NCI-H2107 (cell line): Measurements from ENCODE around the gene TPGS1.

Experiments
- DNase-seq: peaks from one replicate; lab custom pipeline; 2025; lab: John Stamatoyannopoulos, UW

TPGS1 gene

GRCh38 chr19:540867-541637, 33.8 kb downstream of the TPGS1 start:
- no peak for DNase-seq

- no peak for DNase-seq
Measured at GRCh38 chr19:541699-542098, 34.4 kb downstream of the TPGS1 start.

GRCh38 chr19:542173-542866, 35.0 kb downstream of the TPGS1 start:
- DNase-seq: no peak

GRCh38 chr19:543910-544608, 36.8 kb downstream of the TPGS1 start, which contains the start of gene GZMM:
GZMM (plus strand) TSS chr19:544053; CDS start chr19:544072, 19 bp downstream.
- no peak for DNase-seq

GRCh38 chr19:547117-547516, 39.8 kb downstream of the TPGS1 start:
- DNase-seq: no peak

- DNase-seq: no peak
Measured at GRCh38 chr19:547836-548720, 40.8 kb downstream of the TPGS1 start.

- DNase-seq: no peak
Measured at GRCh38 chr19:548886-549830, 41.9 kb downstream of the TPGS1 start.

- no peak for DNase-seq
Measured at GRCh38 chr19:554817-555216, 47.5 kb downstream of the TPGS1 start.

- DNase-seq: no peak
Measured at GRCh38 chr19:555474-555808, 48.1 kb downstream of the TPGS1 start.

- DNase-seq: no peak
Measured at GRCh38 chr19:556611-557382, 49.5 kb downstream of the TPGS1 start.

- DNase-seq: no peak
Measured at GRCh38 chr19:558770-559439, 51.6 kb downstream of the TPGS1 start.

GRCh38 chr19:560121-560520, 52.8 kb downstream of the TPGS1 start:
- DNase-seq: no peak

GRCh38 chr19:566403-566802, 59.1 kb downstream of the TPGS1 start:
- DNase-seq: no peak

GRCh38 chr19:566844-567243, 59.5 kb downstream of the TPGS1 start:
- no peak for DNase-seq

- DNase-seq: no peak
Measured at GRCh38 chr19:567296-567900, 60.1 kb downstream of the TPGS1 start.
